Caco-2 (cell line): ENCODE data around the gene ZNF438. TPM values are rescaled to one million over a fixed set of nuclear protein-coding genes. Genes with fewer than 3 reads are reported as not detected.

Experiments used
- BruUV-seq: library from RNA; stranded (reverse); fragments of 400-500 nt; replicated peaks from 2 replicates; lab custom pipeline; 2021; lab: Mats Ljungman, UMichigan
- CTCF ChIA-PET: fragments of 300-600 bp; sonication (Branson Sonifier 250); formaldehyde crosslinking; loops from one replicate; lab custom pipeline; 2022; ENCODE audit warnings: antibody characterized with exemption; lab: Charles Lee
- POLR2A ChIA-PET: fragments of 300-600 bp; sonication (Branson Sonifier 250); formaldehyde crosslinking; loops from one replicate; lab custom pipeline; 2022; ENCODE audit warnings: antibody characterized with exemption; lab: Charles Lee
- DNase-seq, 2 experiments: peaks; one replicate each; pipeline versions ENCODE4 v3.0.0 to v3.0.0-alpha.2; 2020 to 2022
- H3K27me3 ChIP-seq: replicated peaks from 2 replicates; pipeline ENCODE4 v1.6.0; 2011; ENCODE audit warnings: low read length; ENCODE audit not compliant: control insufficient read depth, insufficient read depth
- H3K36me3 ChIP-seq: 2 replicates; pipeline ENCODE4 v1.5.1; 2011; ENCODE audit warnings: low read length; ENCODE audit not compliant: control insufficient read depth, insufficient read depth
- H3K4me1 ChIP-seq: fragments of 250-450 bp; sonication (Bioruptor Pico); 2 replicates; pipeline ENCODE4 v1.5.1; 2020; ENCODE audit warnings: mild to moderate bottlenecking
- H3K4me3 ChIP-seq: 2 replicates; pipeline ENCODE4 v1.5.1; 2011; ENCODE audit warnings: low read depth, mild to moderate bottlenecking, control low read depth, low read length
- H3K9me3 ChIP-seq: fragments of 250-450 bp; sonication (Bioruptor Pico); 2 replicates; pipeline ENCODE4 v1.5.1; 2020; ENCODE audit warnings: mild to moderate bottlenecking, moderate library complexity
- H3K27ac Mint-ChIP-seq: one replicate; pipeline ENCODE4 v1.8.0; 2022; ENCODE audit warnings: mixed read lengths; ENCODE audit not compliant: unreplicated experiment
- H3K27me3 Mint-ChIP-seq: one replicate; pipeline ENCODE4 v1.8.0; 2022; ENCODE audit warnings: mixed read lengths; ENCODE audit not compliant: insufficient read depth, unreplicated experiment
- H3K36me3 Mint-ChIP-seq: one replicate; pipeline ENCODE4 v1.8.0; 2022; ENCODE audit warnings: mild to moderate bottlenecking, mixed read lengths; ENCODE audit not compliant: insufficient read depth, unreplicated experiment
- H3K4me1 Mint-ChIP-seq: one replicate; pipeline ENCODE4 v1.8.0; 2022; ENCODE audit warnings: low read depth, mixed read lengths; ENCODE audit not compliant: unreplicated experiment
- H3K4me3 Mint-ChIP-seq: one replicate; pipeline ENCODE4 v1.8.0; 2022; ENCODE audit warnings: mild to moderate bottlenecking, moderate library complexity, mixed read lengths; ENCODE audit not compliant: unreplicated experiment
- H3K9me3 Mint-ChIP-seq: one replicate; pipeline ENCODE4 v1.8.0; 2022; ENCODE audit warnings: mixed read lengths; ENCODE audit not compliant: unreplicated experiment
- intact Hi-C: fragments of 100-400 bp; cut with micrococcal nuclease; formaldehyde crosslinking; loops from one replicate; pipeline ENCODE4 v1.10.0; 2022; ENCODE audit not compliant: unreplicated experiment
- total RNA-seq: library from RNA; stranded (reverse); gene quantifications from 2 replicates; pipeline ENCODE4 v1.2.3, GENCODE V29; 2022
- TF ChIP-seq, protein P1 (sequence below), 2 experiments: fragments of 200-600 bp in 1 of 2; IDR thresholded peaks; 1 replicate in 1 of 2; 2 replicates in 1 of 2; pipeline versions ENCODE4 v1.5.1 to v1.8.0; 2011 to 2022; ENCODE audit warnings: antibody characterized with exemption in 1 of 2, control low read depth in 1 of 2, inconsistent platforms in 1 of 2, low read depth in 1 of 2, low read length in 1 of 2, mild to moderate bottlenecking in 1 of 2, moderate library complexity in 1 of 2; ENCODE audit not compliant: insufficient read depth in 1 of 2, severe bottlenecking in 1 of 2, unreplicated experiment in 1 of 2

ZNF438 gene
- total RNA-seq, 1 experiment from 2014 or later = 1.00 TPM

DNA sequence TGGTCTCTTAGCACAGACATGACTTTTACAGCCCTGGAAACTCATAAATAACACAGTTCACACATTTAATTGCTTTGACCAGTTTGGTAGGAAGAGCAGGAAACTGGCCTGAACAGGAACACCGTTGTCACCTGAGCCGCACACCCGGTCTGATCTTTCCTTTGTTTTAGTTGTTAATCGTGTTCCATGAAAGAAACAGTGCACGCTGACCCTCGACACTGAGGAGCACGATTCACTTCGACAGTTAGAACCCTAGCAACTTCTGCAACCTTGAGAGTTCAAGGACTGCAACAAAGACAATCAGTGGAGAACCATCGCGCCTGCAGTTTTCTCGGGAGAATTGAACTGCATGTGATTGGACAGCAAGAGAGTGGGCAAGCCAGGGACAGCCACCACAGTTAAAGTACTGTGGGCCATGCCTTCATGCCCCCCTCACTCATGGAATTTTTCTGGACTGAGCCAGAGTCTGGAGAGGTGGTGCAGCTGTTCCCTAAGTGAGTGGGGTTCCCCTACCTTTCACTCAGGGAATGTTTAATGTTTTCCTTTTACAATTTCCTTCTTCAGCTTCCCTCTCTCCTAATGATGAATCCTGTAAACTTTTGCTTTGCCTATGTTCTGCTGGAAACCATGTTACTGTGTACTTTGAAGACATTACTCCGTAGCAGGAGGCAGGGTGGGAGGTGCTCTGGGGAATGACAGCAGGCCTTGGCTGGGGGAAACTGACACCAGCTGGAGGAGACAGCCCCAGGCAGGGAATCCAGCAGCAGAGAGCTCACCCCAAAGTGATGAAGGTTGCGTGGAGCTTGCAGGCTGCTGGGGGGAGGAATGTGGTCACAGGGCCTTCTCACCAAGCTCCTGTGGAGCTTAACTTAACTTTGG lies 198.7 kb downstream of the ZNF438 start:
- TF ChIP-seq, protein P1, sequence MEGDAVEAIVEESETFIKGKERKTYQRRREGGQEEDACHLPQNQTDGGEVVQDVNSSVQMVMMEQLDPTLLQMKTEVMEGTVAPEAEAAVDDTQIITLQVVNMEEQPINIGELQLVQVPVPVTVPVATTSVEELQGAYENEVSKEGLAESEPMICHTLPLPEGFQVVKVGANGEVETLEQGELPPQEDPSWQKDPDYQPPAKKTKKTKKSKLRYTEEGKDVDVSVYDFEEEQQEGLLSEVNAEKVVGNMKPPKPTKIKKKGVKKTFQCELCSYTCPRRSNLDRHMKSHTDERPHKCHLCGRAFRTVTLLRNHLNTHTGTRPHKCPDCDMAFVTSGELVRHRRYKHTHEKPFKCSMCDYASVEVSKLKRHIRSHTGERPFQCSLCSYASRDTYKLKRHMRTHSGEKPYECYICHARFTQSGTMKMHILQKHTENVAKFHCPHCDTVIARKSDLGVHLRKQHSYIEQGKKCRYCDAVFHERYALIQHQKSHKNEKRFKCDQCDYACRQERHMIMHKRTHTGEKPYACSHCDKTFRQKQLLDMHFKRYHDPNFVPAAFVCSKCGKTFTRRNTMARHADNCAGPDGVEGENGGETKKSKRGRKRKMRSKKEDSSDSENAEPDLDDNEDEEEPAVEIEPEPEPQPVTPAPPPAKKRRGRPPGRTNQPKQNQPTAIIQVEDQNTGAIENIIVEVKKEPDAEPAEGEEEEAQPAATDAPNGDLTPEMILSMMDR (IDR thresholded peaks at IDR 0.05; ENCODE audit: insufficient read depth in 1 of 2, low read depth in 1 of 2, low read length in 1 of 2, severe bottlenecking in 1 of 2, unreplicated experiment in 1 of 2) = no peak
- H3K4me1 Mint-ChIP-seq = no peaks in the 10 kb centered on the region
- H3K27ac Mint-ChIP-seq = no peak overlapping the region
- BruUV-seq = no TSS peak
- Histone ChIP-seq H3K36me3 (no peaks in the 10 kb centered on the region), H3K4me1 (no peaks in the 10 kb centered on the region), H3K4me3 (no peak overlapping the region), H3K27me3 (no peaks in the 10 kb centered on the region), H3K9me3 (no peaks in the 10 kb centered on the region)
- no peak overlapping the region for H3K4me3 Mint-ChIP-seq
- CTCF ChIA-PET = no interaction called here
- POLR2A ChIA-PET = no interaction called here
- no peaks in the 10 kb centered on the region for H3K9me3 Mint-ChIP-seq
- H3K36me3 Mint-ChIP-seq = no peaks in the 10 kb centered on the region
- no peak for DNase-seq
- intact Hi-C loops = no loop called here
- peaks cover 9% of the 10 kb centered on the region for H3K27me3 Mint-ChIP-seq

DNA sequence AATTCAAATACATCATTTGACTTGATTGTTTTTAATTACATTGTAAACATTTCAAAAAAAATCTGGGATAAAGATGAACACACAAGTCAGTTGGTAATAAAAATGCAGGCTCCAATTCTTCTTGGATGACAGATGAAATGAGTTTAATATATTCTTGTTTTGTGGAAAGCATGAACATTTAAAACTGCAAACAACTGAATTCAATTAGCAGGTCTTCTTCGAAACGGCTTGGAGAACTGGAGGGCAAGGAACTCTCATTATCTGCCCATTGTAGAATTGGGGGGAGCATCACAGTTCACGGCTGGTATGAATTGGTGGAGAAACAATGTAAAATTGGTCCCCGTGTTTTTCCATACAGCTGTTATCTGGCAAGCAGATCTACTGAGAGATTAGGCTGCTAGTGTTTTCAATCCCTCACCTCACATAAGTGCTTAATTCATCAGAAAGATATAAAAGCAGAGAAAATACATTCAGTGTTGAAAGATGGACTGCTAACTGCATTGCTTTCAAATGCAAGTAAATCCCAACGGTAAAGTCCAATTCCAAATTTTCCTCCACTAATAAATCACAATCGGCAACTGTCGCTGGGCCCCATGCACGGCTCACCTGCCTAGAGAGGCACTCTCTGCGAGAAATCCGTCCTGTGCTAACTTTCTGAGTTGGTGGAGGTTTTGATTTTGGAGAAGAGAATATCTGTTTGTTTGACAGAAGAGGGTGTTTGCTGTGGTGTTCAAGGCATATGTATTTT lies 199.5 kb downstream of the ZNF438 start:
- Mint-ChIP-seq H3K36me3 (no peaks in the 10 kb centered on the region), H3K4me3 (no peak overlapping the region), H3K27me3 (peaks cover 7% of the 10 kb centered on the region), H3K9me3 (no peaks in the 10 kb centered on the region), H3K27ac (no peak overlapping the region), H3K4me1 (no peaks in the 10 kb centered on the region)
- CTCF ChIA-PET = no interaction called here
- no peaks in the 10 kb centered on the region for H3K27me3 ChIP-seq
- intact Hi-C loops = no loop called here
- no TSS peak for BruUV-seq
- TF ChIP-seq, protein P1 (IDR thresholded peaks at IDR 0.05; ENCODE audit: insufficient read depth in 1 of 2, low read depth in 1 of 2, low read length in 1 of 2, severe bottlenecking in 1 of 2, unreplicated experiment in 1 of 2) = no peak
- POLR2A ChIA-PET = no interaction called here
- H3K36me3 ChIP-seq = no peaks in the 10 kb centered on the region
- no peaks in the 10 kb centered on the region for H3K9me3 ChIP-seq
- no peak for DNase-seq
- H3K4me1 ChIP-seq = no peaks in the 10 kb centered on the region
- no peak overlapping the region for H3K4me3 ChIP-seq

DNA sequence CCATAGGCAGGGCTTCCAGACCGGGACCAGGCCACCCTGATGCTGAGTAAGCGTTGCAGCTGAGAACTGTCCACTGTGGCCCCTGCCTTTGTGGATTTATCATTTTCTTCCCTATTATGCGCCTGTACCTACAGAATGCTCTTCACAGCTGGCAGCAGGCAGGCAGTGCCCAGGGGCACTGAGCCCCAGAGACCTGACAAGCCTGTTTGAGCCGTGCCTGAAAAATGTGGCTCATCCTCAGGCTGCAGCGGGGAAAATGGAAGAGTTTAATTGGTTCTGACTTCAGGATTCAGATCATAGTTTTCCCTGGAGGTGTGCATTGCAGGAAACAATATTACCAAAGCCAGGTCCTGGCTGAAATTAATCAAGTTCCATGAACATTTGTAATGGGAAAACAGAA lies 200.2 kb downstream of the ZNF438 start:
- H3K4me3 Mint-ChIP-seq = no peak overlapping the region
- no peak overlapping the region for H3K27ac Mint-ChIP-seq

More for the DNA sequence above, 200.2 kb downstream of the ZNF438 start:
- no peaks in the 10 kb centered on the region for H3K36me3 ChIP-seq
- Mint-ChIP-seq H3K9me3 (no peaks in the 10 kb centered on the region), H3K36me3 (no peaks in the 10 kb centered on the region), H3K4me1 (no peaks in the 10 kb centered on the region), H3K27me3 (peaks cover 5% of the 10 kb centered on the region)
- no peaks in the 10 kb centered on the region for H3K9me3 ChIP-seq
- ChIA-PET CTCF (no interaction called here), POLR2A (no interaction called here)
- TF ChIP-seq, protein P1 (IDR thresholded peaks at IDR 0.05; ENCODE audit: insufficient read depth in 1 of 2, low read depth in 1 of 2, low read length in 1 of 2, severe bottlenecking in 1 of 2, unreplicated experiment in 1 of 2) = no peak
- no peak overlapping the region for H3K4me3 ChIP-seq
- no peaks in the 10 kb centered on the region for H3K27me3 ChIP-seq
- intact Hi-C loops = no loop called here
- H3K4me1 ChIP-seq = no peaks in the 10 kb centered on the region
- no TSS peak for BruUV-seq
- DNase-seq = no peak
